GM18873 (cell line): ENCODE measurements around the gene PTH1R.

Experiments
- ATAC-seq: cut with Tn5 transposase; IDR thresholded peaks from one replicate; pipeline ENCODE4 v1.9.1; 2021; ENCODE audit warnings: mild to moderate bottlenecking, moderate library complexity, moderate number of reproducible peaks; ENCODE audit not compliant: unreplicated experiment, low FRiP score

PTH1R gene

DNA sequence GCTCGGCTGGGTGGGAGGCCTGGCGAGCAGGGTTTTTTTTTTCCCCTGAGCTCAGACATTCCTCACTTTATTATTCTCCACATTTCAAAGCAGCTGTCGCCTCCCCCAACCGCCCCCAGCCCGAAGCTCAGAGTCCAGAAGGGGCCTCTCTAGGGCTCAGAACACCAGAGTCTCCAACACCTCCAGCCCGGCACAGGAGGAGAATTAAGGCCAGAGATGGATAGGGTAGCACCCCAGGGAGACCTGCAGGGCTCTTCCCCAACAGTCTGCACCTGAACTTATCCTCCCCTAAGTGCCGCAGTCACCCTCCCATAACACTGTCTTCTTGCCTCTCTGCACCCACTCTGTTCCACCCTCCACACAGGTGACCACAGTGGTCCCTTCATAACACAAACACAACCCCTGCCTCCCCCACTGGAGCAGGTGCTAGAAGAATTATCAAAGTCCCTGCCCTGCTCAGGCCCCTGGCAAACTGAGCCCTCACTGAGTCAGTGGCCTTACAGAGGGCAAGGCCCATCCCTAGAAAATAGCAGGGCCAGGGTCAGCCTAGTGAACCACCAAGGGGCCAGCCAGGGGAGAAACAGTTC is 28.4 kb upstream of the PTH1R start:
- no peak for ATAC-seq

DNA sequence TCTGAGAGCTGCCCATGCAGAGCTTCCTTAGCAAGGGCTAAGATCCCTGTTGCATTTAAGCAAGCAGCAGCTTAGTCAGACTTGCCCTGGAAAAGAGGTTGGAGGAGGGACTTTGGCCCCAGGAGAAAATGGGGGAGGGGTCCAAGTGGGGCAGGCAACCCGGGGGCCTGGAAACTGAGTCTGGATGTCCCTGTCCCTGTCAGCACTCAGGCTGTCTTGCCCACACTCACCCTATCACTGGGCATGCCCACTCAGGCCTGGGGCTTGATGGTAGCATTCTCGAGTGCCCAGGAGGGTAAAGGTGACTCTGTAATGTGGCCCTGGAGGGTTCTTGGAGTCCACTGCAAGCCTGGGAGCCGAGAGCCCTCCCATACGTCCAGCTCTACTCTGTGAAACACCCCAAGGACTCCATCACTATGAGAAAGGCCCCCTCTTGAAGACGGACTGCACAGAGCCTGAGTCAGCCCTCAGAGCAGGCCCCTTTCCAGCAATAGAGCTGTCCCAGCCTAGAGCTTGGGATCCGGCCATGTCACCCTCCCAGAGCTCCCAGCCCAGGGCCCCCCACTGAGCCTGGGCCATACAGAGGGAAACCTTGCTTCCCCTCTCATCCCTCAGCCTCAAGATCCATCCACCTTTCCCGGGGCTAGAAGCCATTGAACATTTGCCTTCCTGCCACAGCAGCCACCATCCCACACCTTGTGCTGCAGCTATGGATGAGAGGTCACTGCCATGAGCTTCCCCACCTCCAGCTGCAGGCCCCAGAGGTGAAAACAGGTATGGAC is 27.6 kb upstream of the PTH1R start:
- no peak for ATAC-seq

DNA sequence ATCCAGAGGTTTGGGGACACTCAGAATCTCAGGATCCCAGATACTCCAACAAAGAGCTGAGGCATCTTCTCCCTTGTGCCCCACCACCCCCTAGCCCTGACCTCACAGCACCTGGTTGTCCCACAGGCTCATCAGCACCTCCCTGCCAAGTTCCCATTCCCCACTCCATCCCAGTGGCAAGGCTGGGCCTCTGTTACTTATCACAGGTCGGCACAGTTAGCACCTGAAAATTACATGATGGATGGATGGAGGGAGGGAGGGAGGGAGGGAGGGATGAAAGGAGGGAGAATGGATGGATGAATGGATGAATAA is 27.1 kb upstream of the PTH1R start:
- ATAC-seq, result no peak

DNA sequence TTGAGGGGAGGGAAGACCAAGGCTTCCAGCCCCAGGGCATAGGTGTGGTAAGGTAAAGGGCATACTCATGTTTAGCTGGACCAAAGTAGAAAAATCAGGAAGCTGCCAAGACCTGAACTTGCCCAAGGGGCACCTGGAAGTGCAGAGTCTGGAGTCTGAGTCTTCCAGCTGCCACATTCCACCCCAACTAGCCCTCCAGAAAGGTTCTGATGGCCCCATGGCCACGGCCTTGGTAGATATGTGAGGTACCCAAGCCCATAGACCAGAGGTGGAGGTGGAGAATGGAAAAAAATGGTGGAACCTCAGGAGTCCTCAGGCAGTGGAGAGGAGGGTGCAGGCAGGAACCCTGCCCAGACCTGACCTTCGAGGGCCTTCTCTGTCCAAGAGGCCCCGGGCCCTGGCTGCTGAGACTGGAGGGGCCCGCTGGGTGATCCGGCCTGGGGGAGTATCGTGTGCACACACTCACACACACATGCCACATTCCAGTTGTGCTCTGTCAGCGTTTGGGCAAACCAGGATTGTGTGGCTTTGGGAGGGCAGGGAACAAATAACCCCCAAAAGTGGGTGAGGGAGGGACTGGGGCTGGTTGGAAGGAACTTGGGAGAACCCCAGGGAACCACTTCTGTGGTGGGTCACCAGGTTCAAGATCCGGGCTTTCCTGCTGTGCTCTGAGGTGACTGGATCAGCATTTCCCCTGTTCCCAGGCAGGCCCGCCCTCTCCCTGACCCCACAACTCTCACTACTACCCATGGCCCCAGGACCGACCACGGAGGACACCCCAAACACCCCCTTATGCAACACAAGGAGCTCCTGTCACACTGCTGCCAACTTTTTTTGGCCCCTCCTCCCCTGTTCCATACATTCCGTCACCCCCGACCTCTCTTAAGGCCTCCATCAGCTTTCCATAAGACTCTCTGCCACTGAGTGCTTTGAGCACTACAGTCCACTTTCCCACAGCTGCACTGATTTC is 25.9 kb upstream of the PTH1R start:
- no peak for ATAC-seq

DNA sequence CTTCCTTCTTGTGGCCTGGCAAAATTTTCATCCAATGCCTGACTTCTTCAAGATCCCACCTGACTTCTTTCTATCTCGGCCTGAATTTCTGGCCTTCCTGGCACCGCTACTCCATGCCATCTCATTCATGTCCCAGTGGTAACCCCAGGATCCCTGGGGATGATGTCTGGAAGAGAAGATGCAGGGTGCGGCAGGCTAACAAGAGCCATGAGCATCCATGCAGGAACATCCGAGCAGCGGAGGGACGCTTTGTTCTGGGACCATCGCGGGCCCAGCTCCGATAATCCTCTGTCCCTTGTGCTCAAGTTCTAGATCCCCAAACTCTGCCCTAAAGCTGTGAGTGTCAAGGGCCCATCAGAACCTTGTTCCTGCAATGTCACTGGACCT is 25.2 kb upstream of the PTH1R start:
- no peak for ATAC-seq

DNA sequence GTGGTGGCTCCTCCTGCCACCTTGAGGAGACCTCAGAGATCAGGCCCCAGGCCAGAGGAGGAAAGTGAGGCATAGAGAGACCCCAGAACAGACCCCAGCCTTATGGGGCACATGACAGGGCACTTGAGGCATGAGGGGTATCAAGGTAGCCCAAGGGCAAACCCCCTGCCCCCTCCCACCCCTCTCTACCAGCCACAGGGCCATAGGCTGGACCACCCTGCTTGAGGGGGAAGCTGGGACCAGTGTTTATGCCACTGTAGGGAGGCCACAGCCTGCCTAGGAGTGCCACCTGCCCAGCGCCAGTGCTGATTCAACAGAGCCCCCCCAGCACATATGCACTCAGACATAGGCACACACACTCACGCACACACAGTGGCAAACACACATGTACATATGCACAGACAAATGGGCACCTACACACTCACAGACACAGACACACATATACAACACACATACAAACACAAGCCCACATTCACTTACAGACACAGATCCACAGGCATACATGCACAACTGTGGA is 24.6 kb upstream of the PTH1R start:
- ATAC-seq, result no peak

DNA sequence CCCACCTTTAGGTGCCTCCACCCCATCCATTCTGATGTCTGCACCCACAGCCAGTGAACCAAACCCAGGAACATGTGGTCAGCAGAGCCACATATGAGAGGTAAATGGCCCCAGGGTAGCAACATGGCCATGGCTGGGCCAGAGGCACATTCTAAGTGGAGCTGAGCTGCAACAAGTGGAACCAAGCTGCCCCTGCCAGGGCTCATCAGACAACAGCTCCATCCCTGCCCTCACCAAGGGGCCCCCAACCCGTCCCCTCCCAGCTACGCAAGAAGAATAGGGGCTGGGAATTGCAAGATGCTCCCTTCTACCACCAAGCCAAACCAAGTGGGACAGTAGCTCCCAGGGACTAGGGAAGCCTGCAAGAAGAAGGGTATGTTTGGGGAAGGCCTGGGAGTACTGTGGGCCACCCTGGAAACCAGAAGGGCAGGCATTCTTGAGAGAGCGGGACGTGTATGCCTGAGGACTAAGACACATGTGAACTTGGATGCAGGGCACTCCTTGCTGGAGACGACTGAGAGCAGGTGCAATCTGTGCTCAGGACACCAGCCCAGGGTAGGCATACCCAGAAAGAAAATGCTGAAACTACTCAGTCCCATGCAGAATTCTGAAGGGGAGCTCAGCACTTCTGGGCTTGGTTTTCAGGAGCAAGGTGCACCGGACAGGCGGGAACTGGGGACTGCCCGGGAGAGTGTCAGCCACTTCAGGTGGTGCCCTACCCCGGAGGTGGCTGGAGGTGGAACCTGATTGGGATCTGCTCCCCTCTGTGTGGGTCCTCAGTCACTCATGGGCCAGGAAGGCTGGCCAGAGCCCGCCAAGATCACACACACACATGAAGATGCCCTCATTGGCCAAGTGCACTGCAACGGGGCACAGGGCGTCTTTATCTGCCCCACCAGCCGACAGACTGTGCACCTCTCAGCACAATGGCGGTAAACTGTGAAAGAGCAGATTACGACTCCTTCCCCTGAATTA is 23.8 kb upstream of the PTH1R start:
- no peak for ATAC-seq

DNA sequence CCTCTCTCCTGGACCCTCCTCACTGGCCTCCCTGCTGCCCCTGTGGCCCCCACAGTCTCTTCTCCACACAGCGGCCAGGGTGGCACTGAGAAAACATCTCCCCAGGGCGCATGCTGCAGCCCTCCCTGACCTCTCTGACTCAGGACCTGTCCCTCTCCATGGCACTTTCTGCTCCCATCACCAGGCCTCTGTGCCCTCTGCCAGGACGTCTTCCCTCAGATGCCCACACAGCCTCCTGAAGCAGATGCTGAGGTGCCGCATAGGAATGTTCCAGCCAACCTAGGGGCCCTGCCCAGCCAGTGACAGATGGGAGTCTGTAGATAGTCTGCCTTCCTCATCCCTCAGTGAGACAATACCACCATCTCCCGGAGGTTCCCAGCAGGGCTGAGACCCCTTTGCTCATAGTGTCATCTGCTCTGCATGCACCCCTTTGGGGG is 22.9 kb upstream of the PTH1R start:
- no peak for ATAC-seq

DNA sequence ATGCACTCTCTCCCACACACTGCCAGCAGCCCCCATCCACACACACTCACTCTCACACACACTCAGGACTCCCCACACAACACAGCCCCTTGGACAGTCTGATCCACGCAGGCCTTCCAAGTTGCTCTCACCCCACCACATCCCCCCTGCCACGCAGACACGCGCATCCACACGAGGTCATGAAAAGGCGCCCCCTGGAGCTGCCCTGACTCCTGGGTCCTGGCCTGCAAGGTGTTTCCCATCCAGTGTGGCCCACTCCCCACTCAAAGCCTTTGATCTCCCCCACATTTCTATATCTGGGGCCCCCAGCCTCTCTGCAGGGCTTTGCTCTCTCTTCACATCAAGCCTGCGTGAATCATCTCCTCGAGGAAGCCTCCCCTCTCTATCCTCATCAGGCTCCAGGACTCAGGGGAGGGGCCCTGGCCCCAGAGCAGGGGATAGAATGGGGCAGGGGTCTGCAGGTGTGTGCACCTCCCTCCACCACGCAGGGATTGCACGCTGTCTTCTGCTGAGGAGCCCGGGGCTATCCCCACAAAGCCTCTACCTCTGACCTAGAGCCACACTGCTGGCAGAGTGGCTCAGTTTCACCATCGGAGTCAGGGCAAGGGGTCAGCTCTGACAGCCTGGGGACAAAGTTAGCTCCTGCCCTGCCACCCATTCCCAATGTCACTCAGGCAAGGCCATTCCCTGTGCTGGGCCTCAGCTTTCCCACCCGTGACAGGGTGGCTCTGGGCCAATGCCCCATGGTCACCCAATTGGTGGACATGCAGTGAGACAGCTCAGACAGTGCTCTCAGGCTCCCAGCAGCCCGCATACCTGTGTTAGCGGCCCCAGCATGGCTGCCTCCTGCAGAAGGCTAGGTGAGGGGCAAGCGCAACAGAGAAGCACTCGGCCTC is 20.7 kb upstream of the PTH1R start:
- no peak for ATAC-seq

DNA sequence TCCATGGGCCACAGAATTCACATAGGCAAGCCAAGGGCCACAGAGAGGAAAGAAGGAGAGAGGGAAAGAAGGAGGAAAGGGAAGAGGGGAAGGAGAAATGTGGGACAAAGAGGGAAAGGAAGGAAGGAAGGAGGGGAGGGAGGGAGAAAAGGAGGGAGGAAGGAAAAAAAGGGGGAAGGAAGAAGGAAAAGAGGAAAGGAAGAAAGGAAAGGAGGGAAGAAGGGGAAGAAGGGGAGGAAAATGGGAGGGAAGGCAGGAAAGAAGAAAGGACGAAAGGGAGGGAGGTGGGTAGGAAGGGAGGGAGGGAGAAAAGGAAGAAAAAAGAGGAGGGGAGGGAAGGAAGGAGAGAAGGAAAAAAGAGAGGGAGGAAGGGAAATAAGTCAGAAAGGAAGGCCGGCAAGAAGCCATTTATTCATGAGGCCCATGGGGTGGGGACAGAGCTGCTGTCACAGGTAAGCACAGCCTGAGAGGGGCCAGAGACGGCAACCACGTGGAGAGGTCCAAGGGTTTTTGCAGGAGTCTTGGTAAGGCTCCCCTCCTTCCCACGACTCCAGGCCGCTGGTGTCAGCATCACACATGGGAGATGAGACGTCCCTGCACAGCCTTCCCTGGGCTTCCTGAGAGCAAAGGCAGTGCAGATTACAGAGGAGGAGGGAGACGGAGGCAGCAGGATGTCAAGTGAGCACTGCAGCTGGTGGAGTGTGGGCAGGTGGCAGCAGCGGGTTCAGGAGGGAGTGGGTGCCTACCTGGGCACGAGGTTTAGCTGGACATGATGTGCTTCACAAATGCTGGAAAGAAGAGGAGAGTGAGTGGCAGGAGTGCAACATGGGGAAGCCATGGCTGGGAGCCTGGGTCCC is 19.8 kb upstream of the PTH1R start:
- ATAC-seq, result no peak

DNA sequence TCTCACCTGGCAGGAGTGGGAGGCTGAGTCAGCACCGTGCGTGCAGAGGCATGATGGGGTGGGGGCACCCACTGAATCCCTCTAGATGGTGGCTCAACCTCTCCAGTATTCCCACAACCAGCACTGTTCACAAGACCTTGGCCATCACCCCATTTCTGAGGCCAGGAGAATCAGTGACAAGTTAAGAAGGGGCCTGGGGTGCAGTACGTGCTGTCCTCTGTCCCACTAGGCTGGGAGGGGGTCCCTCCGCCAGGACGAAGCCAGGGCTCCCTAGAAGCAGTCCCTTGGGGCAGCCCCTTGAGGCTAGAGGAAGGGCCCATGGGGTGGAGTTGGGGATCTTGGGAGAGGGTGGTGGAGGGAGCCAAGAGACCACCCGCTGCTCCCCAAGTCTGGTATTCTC is 19.1 kb upstream of the PTH1R start:
- no peak for ATAC-seq

DNA sequence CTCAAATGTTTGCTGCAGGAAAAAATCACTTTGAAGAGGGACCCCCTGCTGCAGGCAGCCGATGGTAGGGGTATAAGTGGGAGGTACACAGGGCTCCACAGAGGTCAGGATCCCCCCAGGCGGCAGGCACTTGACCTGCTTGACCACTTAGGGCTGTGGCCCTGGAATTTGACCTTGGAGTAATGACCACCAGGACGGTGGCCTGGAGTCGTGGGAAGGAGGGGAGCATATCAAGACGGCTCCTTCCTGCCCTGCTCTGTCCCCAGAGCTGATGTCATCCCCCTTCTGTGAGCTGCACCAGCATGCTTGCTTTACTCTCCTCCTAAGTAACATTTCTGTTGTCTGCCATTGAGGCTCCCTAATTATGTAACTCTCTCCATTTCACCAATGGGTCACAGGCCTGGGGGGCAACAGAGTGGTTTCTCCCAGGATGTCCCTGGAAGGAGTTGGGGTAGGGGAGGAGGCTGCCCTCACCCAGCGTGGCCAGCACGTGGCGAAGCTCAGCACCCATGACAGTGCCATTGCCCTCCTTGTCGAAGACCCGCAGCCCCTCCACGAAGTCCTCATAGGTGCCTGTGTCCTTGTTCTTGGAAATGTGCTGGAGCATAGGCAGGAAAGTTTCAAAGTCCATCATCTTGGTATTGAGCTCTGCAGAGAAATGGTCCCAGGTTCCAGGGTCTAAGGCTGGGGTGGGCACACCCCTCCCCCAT is 18.4 kb upstream of the PTH1R start:
- no peak for ATAC-seq

DNA sequence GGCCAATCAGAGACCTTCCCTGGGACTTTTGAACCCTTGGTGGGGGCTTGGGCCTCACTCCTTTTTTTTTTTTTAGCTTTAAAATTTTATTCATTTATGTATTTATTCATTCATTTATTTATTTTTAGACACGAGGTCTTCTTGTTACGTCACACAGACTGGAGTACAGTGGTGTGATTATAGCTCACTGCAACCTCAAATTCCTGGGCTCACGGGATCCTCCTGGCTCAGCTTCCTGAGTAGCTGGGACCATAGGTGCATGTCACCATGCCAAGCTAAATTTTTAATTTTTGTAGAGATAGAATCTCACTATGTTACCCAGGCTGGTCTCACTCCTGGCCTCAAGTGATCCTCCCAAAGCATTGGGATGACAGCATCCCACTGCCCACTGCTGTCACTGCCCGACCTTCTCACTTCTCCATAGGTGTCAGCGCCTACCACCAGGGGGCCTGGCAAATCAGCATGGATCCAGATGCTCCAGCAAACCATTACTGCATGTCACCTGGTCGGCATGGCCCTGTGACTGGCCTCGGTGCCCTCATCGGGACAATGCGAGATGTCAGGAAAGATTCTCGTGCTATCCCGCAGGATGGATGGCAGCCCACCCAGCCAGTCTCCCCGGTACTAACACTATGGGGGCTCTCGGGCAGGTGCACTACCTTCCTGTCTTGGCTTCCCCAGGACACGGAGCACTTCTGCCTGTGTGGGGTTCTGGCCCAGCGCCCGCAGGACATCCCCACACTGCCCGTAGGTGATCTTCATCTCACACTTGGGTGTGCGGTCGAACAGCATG is 17.3 kb upstream of the PTH1R start:
- ATAC-seq, result no peak

DNA sequence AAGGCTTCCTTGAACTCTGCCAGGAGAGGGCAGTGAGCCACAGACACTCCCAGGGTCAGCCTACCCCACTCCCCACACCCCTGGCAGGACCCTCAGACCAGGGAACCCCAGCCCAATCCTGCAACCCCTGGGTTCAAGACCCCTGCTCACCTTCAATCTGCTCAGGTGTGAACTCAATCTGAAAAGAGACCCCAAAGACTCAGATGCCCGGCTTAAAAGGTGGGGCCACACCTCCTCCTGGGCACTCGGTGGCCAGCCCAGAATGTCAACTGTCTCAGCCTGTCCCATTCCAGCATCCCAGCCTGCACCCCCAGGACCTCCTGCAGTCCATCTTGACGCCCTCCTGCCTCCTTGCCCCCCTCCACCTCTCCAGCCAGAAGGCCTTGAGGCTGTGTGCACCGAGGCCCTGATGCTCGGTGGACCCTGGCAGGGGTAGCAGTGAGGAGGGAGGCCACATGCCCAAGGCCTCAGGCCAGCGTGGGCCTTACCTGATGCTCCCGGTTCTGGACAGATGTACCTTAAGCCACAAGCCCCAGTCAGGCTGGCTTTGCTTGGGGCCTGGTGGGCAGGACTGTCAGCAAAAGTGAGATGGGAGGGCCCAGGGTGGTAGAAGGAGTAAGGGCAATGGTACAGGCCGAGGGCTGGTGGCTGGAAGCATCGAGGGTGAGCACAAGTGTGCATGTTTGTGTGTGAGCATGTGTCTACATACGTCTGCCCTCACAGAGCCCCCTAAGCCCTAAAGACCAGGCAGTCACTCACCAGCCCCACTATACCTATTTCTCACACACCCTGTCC is 16.5 kb upstream of the PTH1R start:
- ATAC-seq, result no peak

DNA sequence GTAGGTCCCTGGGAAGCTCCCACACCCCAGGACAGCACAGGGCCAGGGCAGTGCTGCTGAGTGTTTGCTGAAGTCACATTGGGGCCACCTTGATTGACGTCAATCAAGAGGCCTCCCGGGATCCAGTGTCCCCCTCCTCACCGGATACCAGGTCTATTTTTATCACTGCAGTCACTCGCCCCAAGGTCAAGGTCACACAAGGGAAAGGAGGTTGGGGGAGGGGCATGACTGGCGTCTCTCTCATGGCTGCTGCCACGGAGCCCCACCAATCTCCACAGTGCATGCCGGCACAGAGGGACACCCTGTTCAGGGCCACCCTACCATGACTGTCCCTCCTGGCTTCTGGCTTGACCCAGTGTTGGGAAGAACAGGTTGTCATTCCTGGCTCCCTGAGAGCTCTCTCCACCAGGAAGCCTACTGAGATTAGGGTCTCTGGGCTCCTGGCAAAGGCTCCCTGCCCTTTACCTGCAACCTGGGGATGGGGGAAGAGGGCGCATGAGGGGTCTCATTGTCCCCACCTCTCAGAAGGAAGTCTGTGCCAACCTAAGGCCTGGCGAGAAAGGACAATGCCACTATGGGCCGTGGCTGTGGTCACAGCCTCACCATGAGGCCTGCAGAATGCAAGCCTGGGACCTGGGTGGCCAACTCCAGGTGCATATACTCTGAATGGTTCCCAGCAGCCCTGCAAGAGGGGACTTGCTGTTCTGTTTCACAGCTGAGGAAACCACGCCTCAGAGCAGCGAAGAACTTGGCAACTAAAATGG is 15.7 kb upstream of the PTH1R start:
- no peak for ATAC-seq
